NCI-H510A (cell line): Measurements from ENCODE around the gene COL27A1.

Experiments
- DNase-seq: peaks from one replicate; lab custom pipeline; 2025; lab: John Stamatoyannopoulos, UW

The COL27A1 gene

DNA sequence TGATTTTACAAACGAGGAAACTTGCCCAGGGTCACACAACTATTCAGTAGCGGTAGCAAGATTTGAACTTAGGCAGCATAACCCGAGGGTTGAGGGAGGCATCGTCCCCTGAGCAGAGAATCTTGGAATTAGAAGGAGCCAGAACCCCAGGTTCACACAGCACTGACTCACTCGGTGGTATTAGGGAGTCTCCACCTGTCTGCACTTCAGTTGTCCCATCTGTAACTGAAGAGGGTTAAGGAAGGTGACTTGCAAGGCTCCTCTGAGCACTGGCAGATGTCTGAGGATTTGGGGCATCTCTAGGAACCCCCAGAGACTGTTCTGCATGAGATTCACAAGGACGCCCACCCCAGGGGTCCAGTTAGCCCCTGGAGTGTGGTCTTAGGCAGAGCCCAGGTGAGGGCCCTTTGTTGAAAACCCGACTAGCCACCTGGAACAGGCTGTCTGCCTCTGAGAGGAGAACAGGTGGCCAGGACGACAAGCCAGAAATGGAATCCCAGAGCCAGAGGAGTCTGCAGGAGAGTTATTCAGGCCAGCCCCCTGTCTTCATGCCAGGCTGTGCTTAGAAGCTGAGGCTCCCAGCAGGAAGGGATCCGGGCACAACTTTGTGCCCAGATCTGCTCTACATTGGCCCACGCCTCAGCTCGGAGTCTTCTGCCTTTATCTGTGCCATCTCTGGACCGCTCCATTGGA, 117.5 kb downstream of the COL27A1 start:
- no peak for DNase-seq

DNA sequence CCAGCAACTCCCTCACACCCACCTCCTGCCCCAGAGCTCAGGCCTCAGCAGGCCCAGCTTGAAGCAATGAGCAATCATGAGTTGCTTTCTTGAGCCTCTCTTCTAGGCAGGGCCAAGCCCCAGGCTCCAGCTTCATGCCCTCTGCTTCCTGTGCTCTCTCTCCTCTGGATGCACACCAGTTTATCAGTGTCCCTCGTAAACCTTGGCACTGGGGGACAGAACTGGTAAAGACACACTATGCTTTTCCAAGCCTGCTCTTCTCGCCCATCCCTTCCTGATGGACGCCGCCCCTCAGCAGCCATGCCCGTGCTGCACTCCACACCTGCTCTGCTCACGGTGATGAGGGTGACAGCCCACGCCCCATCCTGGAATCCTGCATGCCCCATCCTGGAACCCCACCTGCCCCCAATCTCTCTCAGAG, 118.1 kb downstream of the COL27A1 start:
- no peak for DNase-seq

DNA sequence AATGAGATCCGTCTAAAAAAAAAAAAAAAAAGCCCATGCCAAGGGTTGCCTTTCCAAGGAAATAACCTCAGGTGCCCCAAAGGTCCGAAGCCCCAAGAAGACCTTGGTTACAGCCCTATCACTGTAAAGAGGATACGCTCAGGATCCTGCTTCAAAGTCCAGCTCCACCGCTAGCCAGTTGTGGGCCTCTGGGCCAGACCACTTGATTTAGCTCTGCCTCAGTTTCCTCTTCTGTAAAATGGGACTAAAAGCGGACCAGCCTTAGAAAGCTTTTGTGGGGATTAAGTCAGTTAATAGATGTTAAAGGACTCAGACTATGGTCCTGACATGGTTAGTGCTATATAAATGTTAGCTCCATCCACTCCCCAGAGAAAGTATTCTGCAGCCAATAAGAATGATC, 118.9 kb downstream of the COL27A1 start:
- DNase-seq = no peak

DNA sequence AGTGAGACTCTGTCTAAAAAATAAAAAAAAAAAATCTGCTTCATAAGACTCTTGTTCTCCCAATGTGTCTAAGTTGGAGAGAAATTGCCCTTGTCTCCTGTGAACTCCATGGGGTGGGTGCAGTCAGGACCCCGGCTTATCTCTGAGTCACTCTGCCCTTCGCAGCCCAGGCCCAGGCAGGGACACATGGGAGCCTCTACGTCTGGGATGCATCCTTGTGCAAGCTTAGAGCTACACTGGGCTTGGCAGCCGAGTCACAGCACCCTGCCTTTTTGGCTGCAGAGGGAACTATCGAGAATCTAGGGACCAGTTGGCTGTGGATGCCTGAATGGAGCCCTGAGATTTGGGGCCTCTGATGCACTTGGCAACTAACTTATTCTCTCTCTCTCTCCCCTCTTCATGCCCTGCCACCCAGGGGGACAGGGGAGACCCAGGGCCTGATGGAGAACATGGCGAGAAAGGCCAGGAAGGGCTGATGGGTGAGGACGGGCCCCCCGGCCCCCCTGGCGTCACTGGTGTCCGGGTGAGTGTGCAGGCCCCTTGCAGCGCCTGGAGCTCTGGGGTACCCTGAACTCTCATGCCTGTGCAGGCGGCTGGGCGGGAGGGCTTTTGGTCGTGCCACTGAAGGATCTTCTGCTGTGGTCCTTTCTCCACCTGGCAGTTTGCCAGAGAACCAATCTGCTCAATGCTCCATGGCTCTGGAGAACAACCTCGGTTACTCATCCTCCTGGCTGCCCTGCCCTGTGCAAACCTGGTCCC, 120.1 kb downstream of the COL27A1 start:
- no peak for DNase-seq

DNA sequence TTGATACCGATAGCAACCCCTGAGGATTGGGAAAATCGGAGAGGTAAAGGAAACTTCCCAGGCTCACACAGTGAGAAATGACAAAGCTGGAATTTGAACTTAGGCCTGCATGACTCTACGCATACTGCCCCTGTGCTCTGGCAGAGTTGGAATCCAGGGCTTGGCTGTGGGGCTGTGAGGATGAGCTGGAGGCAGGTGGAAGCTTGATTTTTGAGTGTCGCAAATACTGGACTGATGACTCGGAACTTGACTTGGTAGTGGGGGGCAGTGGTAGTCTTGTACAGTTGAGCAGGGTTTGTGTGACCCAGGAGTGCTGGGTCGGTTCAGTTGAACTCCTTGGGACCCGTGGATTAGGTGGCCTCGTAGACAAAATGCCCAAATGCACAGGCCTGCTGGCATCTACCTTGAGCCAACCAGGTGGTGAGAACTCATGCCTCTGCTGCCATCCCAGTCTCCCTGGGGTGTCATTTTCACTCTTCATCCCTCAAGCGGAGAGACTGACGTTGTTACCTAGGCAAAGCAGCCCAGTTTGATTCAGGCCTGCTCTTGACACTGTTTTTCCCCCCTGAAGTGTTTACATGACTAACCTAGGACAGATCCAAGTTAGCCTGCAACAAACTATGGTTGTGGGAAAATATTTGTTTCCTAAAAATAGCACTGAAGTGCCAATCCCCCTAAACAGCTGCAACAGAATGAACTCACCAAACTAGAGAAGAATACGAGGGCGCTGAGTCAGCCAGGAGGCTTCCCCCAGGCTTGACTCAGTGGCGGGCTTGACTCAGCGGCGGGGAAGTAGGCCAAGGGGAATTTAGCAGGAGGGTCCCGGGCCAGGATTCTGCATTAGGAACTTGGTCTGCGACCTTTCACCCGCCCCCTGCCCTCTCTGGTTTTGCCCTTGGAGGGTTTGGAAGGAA, 121.8 kb downstream of the COL27A1 start:
- DNase-seq = no peak

DNA sequence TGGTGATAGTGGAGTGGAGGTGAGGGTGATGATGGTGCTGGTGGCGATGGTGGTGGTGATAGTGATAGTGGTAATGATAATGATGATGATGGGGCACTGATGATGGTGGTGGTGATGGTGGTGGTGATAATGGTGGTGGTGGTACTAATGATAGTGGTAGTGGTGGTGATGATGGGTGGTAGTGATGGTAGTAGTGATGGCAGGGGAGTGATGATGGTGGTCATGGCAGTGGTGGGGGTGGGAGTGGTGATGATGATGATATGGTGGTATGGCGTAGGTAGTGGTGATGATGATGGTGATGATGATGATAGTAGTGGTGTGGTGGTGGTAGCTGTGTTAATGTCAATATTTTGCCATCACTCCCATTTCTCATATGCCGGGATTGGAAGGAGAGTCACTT, 123.0 kb downstream of the COL27A1 start:
- DNase-seq = no peak

DNA sequence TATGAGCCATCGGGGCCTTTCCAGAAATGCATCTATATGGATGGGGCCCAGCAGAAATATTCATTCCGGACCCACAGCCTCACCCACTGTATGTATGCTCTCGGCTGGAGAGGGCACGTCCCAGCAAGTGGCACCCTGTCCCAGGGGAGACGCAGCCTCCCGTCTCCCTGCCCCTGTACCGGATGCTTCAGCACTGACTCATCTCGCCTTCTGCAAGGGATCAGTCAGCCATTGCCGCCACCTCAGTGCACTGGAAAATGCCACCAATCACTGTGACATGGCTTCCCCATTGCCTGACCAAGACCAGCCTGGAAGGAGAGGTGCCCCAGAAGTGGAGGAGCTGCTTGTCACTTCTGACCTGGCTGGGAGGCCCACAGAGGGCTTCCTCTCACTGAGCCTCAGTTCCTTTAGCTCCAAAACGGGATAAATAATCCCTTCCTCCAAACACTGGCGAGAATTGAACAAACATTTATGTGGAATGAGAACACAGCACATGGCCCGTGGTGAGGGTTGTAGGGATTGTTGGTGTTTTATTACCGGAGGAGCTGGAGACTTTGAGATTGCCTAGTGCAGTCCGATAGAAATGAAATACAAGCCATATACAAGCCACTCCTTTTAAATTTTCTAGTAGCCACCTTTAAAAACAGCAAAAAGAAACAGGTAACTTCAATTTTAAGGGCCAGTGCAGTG, 123.7 kb downstream of the COL27A1 start:
- no peak for DNase-seq

DNA sequence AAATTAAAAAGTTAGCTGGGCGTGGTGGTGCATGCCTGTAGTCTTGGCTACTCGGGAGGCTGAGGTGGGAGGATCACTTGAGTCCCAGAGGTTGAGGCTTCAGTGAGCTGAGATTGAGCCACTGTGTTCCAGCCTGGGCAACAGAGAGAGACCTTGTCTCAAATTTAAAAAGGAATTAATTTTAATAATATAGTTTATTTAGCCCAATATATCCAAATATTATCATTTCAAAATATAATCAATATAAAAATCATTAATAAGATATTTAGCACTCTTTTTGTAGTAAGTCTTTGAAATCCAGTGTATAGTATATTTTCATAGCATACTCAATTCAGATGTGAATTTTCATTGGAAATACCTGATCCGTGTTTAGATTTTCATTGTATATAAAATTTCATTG, 124.4 kb downstream of the COL27A1 start:
- no peak for DNase-seq

DNA sequence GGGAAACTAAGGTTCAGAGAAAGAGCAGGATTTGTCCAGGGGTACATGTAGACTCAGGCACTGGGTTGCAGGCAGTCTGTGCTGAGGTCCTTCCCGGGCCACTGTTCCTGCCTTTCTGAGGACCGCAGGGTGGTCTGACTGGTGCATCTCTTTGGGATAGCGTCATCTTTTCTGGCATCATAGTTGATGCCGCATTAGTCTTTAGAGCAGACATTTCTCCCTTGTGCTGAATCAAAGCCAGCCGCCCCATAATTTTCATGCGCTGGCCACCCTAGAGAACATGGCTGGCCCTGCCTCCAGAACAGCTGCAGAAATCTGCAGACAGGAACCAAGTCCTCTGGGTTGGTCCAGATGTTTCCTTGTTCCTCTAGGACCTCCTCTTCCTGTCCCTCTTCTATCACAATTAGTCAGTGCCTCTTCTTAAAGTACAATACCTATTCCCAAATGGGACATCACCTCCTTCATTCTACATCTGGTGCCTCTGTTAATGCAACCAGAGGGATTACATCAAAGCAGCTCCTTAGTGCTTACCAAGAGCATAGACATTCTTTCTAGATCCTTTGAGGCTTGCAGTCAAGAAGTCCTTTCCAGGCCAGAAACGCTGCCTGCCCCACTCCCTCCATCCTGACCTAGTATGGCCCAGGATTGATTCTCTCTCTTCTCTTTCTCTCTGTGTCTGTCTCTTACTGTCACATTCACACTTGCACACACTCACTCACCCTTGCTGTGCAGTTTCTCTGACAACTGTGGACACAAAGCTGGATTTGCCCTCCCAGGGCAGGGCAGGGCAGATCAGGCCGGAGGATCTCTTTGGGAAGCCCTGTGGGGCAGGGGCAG, 125.5 kb downstream of the COL27A1 start:
- DNase-seq = no peak

DNA sequence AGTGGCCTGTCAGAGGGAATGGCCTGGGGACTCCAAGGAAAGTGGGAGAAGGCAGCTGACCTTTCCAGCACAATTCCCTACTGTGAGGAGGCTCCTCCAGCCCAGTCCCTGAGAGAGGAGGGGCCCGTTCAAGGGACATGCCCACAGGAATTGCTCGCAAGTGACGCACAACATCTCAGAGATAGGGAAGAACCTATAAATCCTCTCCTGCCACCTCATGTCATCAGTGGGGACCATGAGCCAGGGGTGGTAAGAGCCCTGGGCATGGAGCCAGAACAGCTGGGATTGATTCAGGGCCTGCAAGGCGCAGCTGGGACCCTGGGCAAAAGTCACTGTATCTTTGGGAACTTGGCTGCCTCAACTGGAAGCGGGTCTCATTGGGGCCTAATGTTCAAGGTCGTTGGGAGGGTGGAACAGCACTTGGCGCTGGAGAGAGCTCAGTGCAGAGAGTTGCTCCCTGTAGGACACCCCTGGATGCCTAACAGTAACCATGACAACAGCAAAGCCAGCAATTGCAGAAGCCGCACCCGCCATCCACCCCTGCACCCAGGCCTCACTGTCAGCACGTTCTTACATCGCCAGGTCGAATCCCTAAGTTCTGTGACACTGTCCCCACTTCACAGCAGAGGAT, 126.3 kb downstream of the COL27A1 start:
- DNase-seq = no peak

DNA sequence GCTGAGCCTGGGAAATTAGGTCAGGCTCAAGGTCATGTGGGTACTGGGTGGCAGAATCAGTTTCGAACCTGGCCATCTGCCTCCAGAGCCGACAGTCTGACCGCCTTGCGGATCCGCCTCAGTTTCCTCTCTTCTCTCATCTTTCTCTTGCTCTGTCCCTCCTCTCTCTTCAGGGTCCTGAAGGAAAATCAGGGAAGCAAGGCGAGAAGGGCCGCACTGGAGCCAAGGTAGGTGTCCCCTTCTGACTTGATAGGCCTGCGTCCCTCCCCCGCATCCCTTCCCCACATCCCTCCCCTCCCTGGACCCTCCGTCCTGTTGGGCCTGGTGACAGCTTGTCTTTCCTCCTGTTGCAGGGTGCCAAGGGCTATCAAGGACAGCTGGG, 126.8 kb downstream of the COL27A1 start:
- DNase-seq = no peak

DNA sequence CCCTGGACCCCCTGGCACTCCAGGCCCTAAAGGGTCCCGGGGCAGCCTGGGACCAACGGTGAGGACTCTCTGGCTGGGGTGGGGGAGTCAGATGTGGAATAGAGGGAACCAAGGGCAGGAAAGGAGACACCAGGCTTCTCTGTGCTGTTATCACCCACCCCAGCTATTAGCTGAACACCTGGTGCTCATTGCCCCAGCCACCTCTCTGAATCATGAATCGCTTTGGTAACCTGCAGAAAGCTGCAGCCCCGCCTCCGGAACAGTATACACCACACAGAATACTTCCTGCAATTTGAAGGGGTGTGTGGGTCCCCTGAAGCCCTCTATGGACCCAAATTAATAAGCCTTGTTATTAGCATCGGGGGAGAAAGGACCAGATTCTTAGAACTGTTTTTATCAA, 127.2 kb downstream of the COL27A1 start:
- DNase-seq = no peak

DNA sequence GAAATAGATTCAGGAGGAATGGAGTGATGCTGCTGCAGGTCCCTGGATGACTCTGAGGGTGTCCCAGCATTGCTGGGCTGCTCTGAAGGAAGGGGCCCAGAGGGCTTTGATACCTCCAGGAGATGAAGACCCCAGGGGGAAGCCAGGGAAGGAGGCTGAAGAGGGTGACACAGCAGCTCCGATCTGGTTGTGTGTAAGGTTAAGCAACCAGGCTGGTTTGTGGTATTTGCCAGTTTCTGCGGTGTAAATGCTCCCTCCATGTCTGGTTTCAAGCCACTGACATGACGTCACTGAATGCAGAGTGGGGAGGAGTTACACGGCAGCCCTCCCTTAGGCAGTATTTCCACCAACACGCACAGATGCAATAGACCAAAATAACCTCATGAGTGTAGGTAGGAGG, 127.6 kb downstream of the COL27A1 start:
- no peak for DNase-seq

DNA sequence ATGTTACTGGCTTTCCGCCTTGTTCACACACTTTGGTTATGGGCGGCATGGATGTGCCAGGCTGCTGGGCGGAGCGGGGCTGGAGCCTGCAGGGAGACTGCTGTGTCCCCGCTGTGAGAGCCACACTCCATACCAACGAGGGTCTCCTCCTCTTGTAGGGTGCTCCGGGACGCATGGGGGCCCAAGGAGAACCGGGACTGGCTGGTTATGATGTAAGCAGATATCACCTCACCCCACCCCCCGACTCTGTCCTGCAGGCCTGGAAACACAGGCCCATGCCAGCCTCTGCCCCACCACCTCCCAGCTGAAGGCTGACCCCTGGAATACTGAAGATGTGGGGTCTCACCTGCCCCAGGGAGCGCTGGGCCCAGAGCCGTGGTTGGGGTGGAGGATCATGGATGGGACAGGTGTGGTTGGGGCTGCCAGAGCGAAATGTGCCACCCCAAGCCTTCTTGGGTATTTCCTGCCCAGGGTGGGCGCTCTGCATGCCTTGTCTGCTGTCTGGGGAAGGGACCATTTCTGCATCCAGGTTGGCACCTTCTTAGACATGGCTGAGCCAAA, 128.3 kb downstream of the COL27A1 start:
- DNase-seq = no peak

DNA sequence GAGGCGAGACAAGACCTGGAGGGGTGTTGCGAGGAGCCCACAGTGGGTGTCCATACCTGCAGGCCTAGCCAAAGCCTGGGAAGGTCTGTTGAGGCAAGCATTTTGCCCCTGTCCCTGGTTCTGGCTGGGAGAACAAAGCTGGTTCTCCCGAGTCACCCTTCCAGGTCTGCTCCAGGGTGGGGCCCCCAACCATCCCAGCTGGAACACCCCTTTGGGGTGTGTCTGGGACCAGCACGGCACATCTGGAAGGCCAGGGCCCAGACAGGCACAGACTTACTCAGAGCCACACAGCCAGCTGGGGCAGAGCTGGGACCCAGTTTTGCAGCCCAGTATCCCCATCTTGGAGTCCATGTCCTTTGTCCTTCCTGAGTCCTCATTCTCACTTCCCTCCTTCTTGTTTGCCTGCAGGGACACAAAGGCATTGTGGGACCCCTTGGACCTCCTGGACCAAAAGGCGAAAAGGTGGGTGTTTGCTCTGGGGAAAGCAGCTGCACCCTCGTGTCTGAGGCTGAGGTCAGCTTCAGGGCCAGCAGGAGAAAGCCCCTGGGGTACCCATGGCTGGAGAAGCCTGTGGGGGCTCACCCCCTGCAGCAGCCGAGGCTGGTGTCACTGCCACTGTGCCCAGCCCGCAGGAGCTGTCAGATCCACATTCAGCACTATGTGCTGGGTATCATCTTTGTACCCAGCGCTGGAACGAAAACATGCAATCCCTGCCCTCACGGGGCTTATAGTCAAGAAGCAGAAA, 129.2 kb downstream of the COL27A1 start:
- no peak for DNase-seq

DNA sequence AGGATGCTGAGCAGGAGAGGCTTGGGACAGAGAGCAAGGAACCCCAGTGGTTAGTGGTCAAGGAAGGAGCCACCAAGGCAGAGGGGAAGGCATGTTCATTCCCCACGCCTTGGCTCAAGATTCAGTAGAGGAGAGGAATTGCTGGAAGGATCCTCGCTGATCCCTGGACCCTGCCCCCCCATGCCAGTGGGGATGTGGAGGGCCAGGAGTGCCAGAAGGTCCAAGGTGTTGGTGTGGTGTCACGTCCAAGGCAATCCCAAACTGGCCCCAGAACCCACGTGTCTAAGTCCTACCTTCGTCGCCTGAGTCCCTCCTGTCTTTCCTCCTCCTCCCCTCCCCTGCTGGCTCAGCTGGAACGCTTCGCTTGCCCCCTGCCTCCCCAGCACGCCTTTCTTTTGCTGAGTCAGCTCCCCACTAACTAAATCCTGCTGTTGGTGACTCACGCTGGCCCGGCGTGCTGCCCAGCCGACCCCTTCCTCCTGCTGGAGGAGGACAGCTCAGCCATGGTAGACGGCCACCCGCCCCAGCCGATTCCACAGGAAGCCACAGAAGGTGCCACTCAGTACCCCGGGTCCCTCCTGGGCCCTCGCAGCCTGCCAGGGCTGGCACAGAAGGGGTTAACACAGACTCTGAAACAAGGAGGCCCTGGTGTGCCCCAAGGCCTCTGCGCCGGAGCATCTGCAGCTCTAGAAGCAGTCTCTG, 130.0 kb downstream of the COL27A1 start:
- DNase-seq = no peak

DNA sequence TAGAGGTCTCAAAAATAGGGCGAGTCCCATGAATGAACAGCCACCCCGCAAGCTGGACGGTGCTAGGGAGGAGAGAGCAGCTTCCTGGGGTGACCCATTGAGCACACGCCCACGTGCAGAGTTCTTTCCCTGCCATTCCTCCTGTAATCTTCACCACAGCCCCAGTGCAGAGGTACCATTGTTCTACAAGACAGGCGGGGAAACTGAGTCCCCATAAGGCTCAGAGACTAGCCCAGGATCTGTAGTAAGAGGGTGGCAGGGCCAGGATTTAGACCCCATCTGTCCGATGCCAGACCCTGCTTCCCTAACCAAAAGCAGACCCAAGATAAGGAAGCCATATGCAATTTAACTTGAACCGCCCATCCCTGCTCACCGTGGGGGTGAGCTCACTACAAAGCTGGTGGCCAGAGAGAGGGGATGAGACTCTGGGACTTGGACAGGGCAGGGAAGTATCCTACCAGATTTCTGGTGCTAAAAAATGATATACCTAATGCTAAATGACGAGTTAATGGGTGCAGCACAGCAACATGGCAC, 130.9 kb downstream of the COL27A1 start:
- no peak for DNase-seq

DNA sequence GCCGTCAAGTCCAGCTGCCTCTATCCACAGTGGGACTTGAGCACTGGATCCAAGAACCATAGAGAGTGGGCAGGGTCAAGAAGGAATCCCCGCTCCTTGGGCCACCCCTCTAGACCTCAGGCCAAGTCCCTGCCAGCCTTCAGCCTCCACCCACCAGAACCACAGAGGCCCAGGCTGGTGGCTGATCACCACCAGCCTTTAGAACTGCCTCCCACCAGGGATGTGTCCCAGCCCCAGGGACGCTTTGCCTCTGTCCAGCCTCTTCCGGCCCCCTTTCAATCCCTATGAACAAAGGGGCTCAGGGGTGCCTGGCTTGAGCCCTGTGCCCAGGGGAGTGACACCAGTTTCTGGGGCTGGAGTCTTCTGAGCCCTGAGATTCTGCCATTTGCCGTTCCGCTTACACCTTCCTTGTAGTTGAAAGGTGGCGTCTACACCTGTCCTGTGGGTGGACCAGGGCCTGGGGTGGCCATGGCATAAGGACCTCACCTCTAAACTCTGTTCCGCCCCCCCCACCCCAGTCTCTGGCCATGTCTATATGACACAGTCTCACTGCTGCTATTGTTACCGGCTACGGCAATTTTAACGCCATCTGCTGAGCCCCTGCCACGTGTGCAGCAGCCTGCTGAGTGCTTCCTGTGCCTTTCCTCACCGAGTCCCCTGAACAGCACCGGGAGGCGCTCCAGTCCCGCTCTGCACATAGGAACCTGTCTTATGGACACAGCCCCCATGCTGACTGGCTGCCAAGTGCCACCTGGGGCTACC, 131.8 kb downstream of the COL27A1 start:
- no peak for DNase-seq
